GM12892 (cell line): ENCODE data around the gene TEX35.

Source experiments
- POLR2A ChIP-seq: IDR thresholded peaks from 2 replicates; pipeline ENCODE4 v1.6.1; 2011; ENCODE audit warnings: low read depth, low read length, control low read depth
- POLR2AphosphoS5 ChIP-seq: IDR thresholded peaks from 2 replicates; pipeline ENCODE4 v1.6.1; 2011; ENCODE audit warnings: low read depth, low read length, control low read depth

DNA sequence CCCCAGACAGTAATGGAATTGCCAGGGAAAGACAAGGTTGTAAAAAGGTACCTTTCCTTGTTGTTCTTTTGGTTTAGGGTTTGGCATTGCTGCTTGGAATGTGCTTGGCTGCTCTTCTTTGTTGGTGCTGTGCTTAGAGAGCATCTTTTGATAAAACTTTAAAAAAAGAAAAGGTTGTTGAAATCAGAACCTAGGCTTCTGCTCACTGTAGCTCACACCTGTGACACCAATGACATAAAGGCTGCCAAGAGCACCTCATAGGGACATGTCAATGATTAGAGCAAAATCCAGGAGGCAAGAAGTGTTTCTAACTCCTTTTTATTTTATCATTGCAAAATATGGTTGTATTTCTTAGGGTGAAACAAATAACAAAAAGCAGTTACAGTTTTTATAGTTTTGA, 45.1 kb upstream of the TEX35 start:
- TF ChIP-seq POLR2A (no peak), POLR2AphosphoS5 (no peak)
